HepG2 (cell line): ENCODE measurements around the gene NT5DC4. TPM values are rescaled to one million over a fixed set of nuclear protein-coding genes. Genes with fewer than 3 reads are reported as not detected.

Experiments
- ARID2 ChIP-seq: sonication (generic); formaldehyde crosslinking; IDR thresholded peaks from 2 replicates; pipeline ENCODE4 v1.8.1; 2022; ENCODE audit warnings: mild to moderate bottlenecking, missing genetic modification reagents, borderline replicate concordance
- ATRX ChIP-seq: sonication (generic); formaldehyde crosslinking; IDR thresholded peaks from 2 replicates; pipeline ENCODE4 v1.4.0; 2020; ENCODE audit warnings: missing genetic modification reagents, borderline replicate concordance
- CEBPG ChIP-seq: IDR thresholded peaks from 2 replicates; pipeline ENCODE4 v1.6.1; 2016
- DNMT3B ChIP-seq: conservative IDR thresholded peaks from 2 replicates; pipeline ENCODE4 v1.6.1; 2016; ENCODE audit warnings: missing biosample characterization, control low read depth
- HDAC2 ChIP-seq: sonication (generic); formaldehyde crosslinking; IDR thresholded peaks from 2 replicates; pipeline ENCODE4 v1.4.0; 2020; ENCODE audit warnings: missing genetic modification reagents
- HIVEP1 ChIP-seq: sonication (generic); formaldehyde crosslinking; IDR thresholded peaks from 2 replicates; pipeline ENCODE4 v1.4.0; 2020; ENCODE audit warnings: mild to moderate bottlenecking, missing genetic modification reagents
- MED13 ChIP-seq: sonication (generic); formaldehyde crosslinking; IDR thresholded peaks from 2 replicates; pipeline ENCODE4 v1.5.0; 2020; ENCODE audit warnings: missing genetic modification reagents
- MIER2 ChIP-seq: IDR thresholded peaks from 2 replicates; pipeline ENCODE4 v1.6.1; 2016; ENCODE audit warnings: missing biosample characterization, missing genetic modification reagents
- PAWR ChIP-seq: sonication (generic); formaldehyde crosslinking; IDR thresholded peaks from 2 replicates; pipeline ENCODE4 v1.4.0; 2020; ENCODE audit warnings: missing genetic modification reagents, mild to moderate bottlenecking, borderline replicate concordance
- PCBP1 ChIP-seq: fragments of 200-400 bp; formaldehyde crosslinking; IDR thresholded peaks from 2 replicates; pipeline ENCODE4 v1.6.1; 2017; ENCODE audit warnings: mild to moderate bottlenecking, low read depth, low read length, borderline replicate concordance
- SMC3 ChIP-seq: IDR thresholded peaks from 2 replicates; pipeline ENCODE4 v1.6.1; 2011; ENCODE audit warnings: low read length, improper control_type of control experiment
- SP140L ChIP-seq: sonication (generic); formaldehyde crosslinking; IDR thresholded peaks from 2 replicates; pipeline ENCODE4 v1.4.0; 2020; ENCODE audit warnings: missing genetic modification reagents, borderline replicate concordance
- SYNCRIP ChIP-seq: fragments of 200-400 bp; formaldehyde crosslinking; IDR thresholded peaks from 2 replicates; pipeline ENCODE4 v1.6.1; 2018; ENCODE audit warnings: mild to moderate bottlenecking, low read depth, low read length; ENCODE audit not compliant: insufficient read depth
- ZFP36L2 ChIP-seq: sonication (generic); formaldehyde crosslinking; IDR thresholded peaks from 2 replicates; pipeline ENCODE4 v1.4.0; 2020; ENCODE audit warnings: missing genetic modification reagents
- ZNF251 ChIP-seq: sonication (generic); formaldehyde crosslinking; IDR thresholded peaks from 2 replicates; pipeline ENCODE4 v1.9.0; 2021; ENCODE audit warnings: mild to moderate bottlenecking, missing genetic modification reagents
- ZNF550 ChIP-seq: sonication (generic); formaldehyde crosslinking; IDR thresholded peaks from 2 replicates; pipeline ENCODE4 v1.4.0; 2020; ENCODE audit warnings: mild to moderate bottlenecking, missing genetic modification reagents, borderline replicate concordance
- ZNF557 ChIP-seq: sonication (generic); formaldehyde crosslinking; IDR thresholded peaks from 2 replicates; pipeline ENCODE4 v1.4.0; 2020; ENCODE audit warnings: missing genetic modification reagents
- ZNF616 ChIP-seq: sonication (generic); formaldehyde crosslinking; IDR thresholded peaks from 2 replicates; pipeline ENCODE4 v1.5.0; 2020; ENCODE audit warnings: low read depth, mild to moderate bottlenecking, missing genetic modification reagents
- ZNF782 ChIP-seq: sonication (generic); formaldehyde crosslinking; IDR thresholded peaks from 2 replicates; pipeline ENCODE4 v1.4.0; 2020; ENCODE audit warnings: missing genetic modification reagents, mild to moderate bottlenecking, borderline replicate concordance
- polyA plus RNA-seq, 8 experiments: library from polyadenylated mRNA; depleted of rRNA in 3 of 8; stranded (reverse) in 7 of 8; unstranded in 1 of 8; fragments of >200 nt; fragmentation: Illumina TruSeq in 4 of 8; extraction: Trizol in 4 of 8; gene quantifications; 2 replicates each; pipeline versions ENCODE4 v1.2.1 to v1.2.3, GENCODE V29; 2011 to 2016; ENCODE audit warnings: low read depth in 4 of 8, missing spikeins in 1 of 8, mixed read lengths in 1 of 8; ENCODE audit not compliant: insufficient read depth in 1 of 8
- total RNA-seq, 5 experiments: library from RNA; depleted of rRNA; stranded (reverse); fragments of >200 nt; fragmentation: Illumina TruSeq; extraction: Trizol; gene quantifications; 2 replicates each; pipeline ENCODE4 v1.2.3, GENCODE V29; 2016; ENCODE audit warnings: low read depth in 1 of 5
- TF ChIP-seq, protein P1 (sequence below): sonication (generic); formaldehyde crosslinking; conservative IDR thresholded peaks from 2 replicates; pipeline ENCODE4 v1.8.0; 2022; ENCODE audit warnings: mild to moderate bottlenecking, moderate library complexity, missing genetic modification reagents
- TF ChIP-seq, protein P2 (sequence below): IDR thresholded peaks from 2 replicates; pipeline ENCODE4 v1.6.1; 2016; ENCODE audit warnings: missing genetic modification reagents, missing compliant biosample characterization
- TF ChIP-seq, protein P3 (sequence below): sonication (generic); formaldehyde crosslinking; IDR thresholded peaks from 2 replicates; pipeline ENCODE4 v1.5.1; 2020; ENCODE audit warnings: mild to moderate bottlenecking, missing genetic modification reagents, moderate library complexity

Gene NT5DC4
- total and polyA plus RNA-seq, 2 of the 13 experiments (the other 11 are each of a cell fraction or from before 2014, with no cell fraction given): 0.04 to 4.2 TPM

DNA sequence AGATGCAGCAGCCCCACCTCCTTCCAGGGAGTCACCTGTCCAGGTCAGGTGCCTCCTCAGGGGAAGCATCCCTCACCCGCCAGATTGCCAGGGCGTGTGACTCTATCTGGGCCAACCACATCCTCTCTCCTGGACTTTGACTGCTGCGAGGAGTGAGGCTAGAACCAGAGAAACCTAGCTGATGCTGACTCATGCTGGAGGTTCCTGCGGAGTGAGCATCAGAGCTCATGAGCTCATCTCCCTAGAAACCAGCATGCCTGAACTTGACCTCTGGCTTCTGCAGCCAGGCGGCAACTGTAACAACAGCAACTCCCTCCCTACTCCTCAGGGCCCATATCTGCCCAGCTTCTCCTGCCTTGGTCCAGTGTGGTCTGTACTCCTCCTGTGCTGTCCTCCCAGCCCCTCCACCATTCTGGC is 28.3 kb upstream of the NT5DC4 start (continued):
- TF ChIP-seq, protein P1, sequence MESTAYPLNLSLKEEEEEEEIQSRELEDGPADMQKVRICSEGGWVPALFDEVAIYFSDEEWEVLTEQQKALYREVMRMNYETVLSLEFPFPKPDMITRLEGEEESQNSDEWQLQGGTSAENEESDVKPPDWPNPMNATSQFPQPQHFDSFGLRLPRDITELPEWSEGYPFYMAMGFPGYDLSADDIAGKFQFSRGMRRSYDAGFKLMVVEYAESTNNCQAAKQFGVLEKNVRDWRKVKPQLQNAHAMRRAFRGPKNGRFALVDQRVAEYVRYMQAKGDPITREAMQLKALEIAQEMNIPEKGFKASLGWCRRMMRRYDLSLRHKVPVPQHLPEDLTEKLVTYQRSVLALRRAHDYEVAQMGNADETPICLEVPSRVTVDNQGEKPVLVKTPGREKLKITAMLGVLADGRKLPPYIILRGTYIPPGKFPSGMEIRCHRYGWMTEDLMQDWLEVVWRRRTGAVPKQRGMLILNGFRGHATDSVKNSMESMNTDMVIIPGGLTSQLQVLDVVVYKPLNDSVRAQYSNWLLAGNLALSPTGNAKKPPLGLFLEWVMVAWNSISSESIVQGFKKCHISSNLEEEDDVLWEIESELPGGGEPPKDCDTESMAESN (CRISPR knock-in tag): 0 out of 2 replicates have a peak, but pooled peaks have one; percentile 36
- no peak for TF ChIP-seq PCBP1
- no peak for TF ChIP-seq ARID2 (CRISPR knock-in tag)
- TF ChIP-seq MED13 (CRISPR knock-in tag): no peak
- TF ChIP-seq HIVEP1: peak; percentile 40; the same call in 1 of the 2 replicates
- no peak for TF ChIP-seq SYNCRIP
- TF ChIP-seq SMC3: 0 out of 2 replicates have a peak, but pooled peaks have one; percentile 18
- TF ChIP-seq ZNF616 (CRISPR knock-in tag): peak; percentile 38; the same call in 1 of the 2 replicates
- TF ChIP-seq ZNF557 (CRISPR knock-in tag): no peak
- 0 out of 2 replicates have a peak, but pooled peaks have one; percentile 41 for TF ChIP-seq MIER2 (CRISPR knock-in tag)
- no peak; the same call in 1 of the 2 replicates for TF ChIP-seq DNMT3B (CRISPR knock-in tag)
- TF ChIP-seq PAWR (CRISPR knock-in tag): no peak
- peak; percentile 84; the same call in 1 of the 2 replicates for TF ChIP-seq HDAC2 (CRISPR knock-in tag)
- no peak for TF ChIP-seq ZNF782 (CRISPR knock-in tag)
- TF ChIP-seq, protein P2, sequence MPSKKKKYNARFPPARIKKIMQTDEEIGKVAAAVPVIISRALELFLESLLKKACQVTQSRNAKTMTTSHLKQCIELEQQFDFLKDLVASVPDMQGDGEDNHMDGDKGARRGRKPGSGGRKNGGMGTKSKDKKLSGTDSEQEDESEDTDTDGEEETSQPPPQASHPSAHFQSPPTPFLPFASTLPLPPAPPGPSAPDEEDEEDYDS (CRISPR knock-in tag): peak; percentile 44; the same call in 1 of the 2 replicates
- TF ChIP-seq, protein P3, sequence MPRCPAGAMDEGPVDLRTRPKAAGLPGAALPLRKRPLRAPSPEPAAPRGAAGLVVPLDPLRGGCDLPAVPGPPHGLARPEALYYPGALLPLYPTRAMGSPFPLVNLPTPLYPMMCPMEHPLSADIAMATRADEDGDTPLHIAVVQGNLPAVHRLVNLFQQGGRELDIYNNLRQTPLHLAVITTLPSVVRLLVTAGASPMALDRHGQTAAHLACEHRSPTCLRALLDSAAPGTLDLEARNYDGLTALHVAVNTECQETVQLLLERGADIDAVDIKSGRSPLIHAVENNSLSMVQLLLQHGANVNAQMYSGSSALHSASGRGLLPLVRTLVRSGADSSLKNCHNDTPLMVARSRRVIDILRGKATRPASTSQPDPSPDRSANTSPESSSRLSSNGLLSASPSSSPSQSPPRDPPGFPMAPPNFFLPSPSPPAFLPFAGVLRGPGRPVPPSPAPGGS: no peak
- no peak for TF ChIP-seq ZFP36L2 (CRISPR knock-in tag)
- no peak for TF ChIP-seq SP140L (CRISPR knock-in tag)
- no peak for TF ChIP-seq ZNF251
- TF ChIP-seq ZNF550 (CRISPR knock-in tag): no peak
- TF ChIP-seq CEBPG: peak; percentile 37; the same call in 1 of the 2 replicates
- no peak for TF ChIP-seq ATRX (CRISPR knock-in tag)
